Activated naive CD4-positive, alpha-beta T cell treated with anti-CD3 and anti-CD28 coated beads, Interleukin-2, amount 50 U/mL, for 72 hours (primary cell): ENCODE measurements around the gene MTREX. TPM values are rescaled to one million over a fixed set of nuclear protein-coding genes. Genes with fewer than 3 reads are reported as not detected.
A peak's percentile ranks its signal among the peaks of the same experiment; 100 is the strongest.

Experiments
- ATAC-seq, 2 donors: fragments of 150-1000 bp; cut with Tn5 transposase; 2 replicates each; pipeline ENCODE4 v1.10.0; 2021; ENCODE audit warnings: mild to moderate bottlenecking in 2 of 2, moderate library complexity in 2 of 2
- DNase-seq, 2 donors: peaks; one replicate each; pipeline ENCODE4 v3.0.0; 2021 to 2022; ENCODE audit warnings: low spot score in 2 of 2
- H3K27ac Mint-ChIP-seq, 2 donors: one replicate each; pipeline ENCODE4 v1.8.0; 2022; ENCODE audit warnings: mild to moderate bottlenecking in 2 of 2, mixed read lengths in 2 of 2
- H3K36me3 Mint-ChIP-seq, 2 donors: one replicate each; pipeline ENCODE4 v1.8.0; 2022; ENCODE audit warnings: mixed read lengths in 2 of 2
- H3K9me3 Mint-ChIP-seq, 2 donors: one replicate each; pipeline ENCODE4 v1.8.0; 2022; ENCODE audit warnings: mixed read lengths in 2 of 2
- total RNA-seq, 2 donors: library from RNA; stranded (reverse); gene quantifications; one replicate each; pipeline ENCODE4 v1.2.3, GENCODE V29; 2022

Gene MTREX
- total RNA-seq: 10 to 100 TPM; 73.4 to 99.2 TPM

GRCh38 chr5:55307383-55308253 lies at the start of gene MTREX, which contains the start of gene DHX29:
MTREX (plus strand) TSS chr5:55307989; CDS start chr5:55308014, 25 bp downstream.
DHX29 (minus strand) TSS chr5:55307694; CDS start chr5:55307573, 121 bp downstream.
- ATAC-seq (peak; percentile 96 to 97), DNase-seq (peak; percentile 89 to 93)
- H3K27ac Mint-ChIP-seq: no peak within 1 kb of the TSS
- H3K9me3 Mint-ChIP-seq: no peaks in the 10 kb centered on the region
- H3K36me3 Mint-ChIP-seq: peaks cover 0 to 25% of the 10 kb centered on the region in 2 donors

- Mint-ChIP-seq H3K27ac (no peak overlapping the region), H3K36me3 (peaks cover 0 to 2% of the 10 kb centered on the region in 2 donors), H3K9me3 (no peaks in the 10 kb centered on the region)
- DNase-seq: no peak
- ATAC-seq: no peak
These were observed 49.5 kb upstream of the MTREX start for GRCh38 chr5:55258339-55258738.

GRCh38 chr5:55276771-55277170 lies 31.0 kb upstream of the MTREX start:
- H3K27ac Mint-ChIP-seq: no peak overlapping the region
- ATAC-seq (no peak), DNase-seq (no peak)
- no peaks in the 10 kb centered on the region for H3K9me3 Mint-ChIP-seq
- H3K36me3 Mint-ChIP-seq: peaks cover 0 to 11% of the 10 kb centered on the region in 2 donors

- H3K36me3 Mint-ChIP-seq: peaks cover 0 to 11% of the 10 kb centered on the region in 2 donors
- DNase-seq (no peak), ATAC-seq (no peak)
- no peaks in the 10 kb centered on the region for H3K9me3 Mint-ChIP-seq
- no peak overlapping the region for H3K27ac Mint-ChIP-seq
These were observed 29.0 kb upstream of the MTREX start for GRCh38 chr5:55278778-55279177.

GRCh38 chr5:55286411-55286933 lies 21.3 kb upstream of the MTREX start:
- ATAC-seq (no peak), DNase-seq (no peak)
- H3K9me3 Mint-ChIP-seq: no peaks in the 10 kb centered on the region
- peaks cover 0 to 3% of the 10 kb centered on the region in 2 donors for H3K36me3 Mint-ChIP-seq
- no peak overlapping the region for H3K27ac Mint-ChIP-seq

- H3K27ac Mint-ChIP-seq: no peak overlapping the region
- ATAC-seq: no peak
- no peaks in the 10 kb centered on the region for H3K9me3 Mint-ChIP-seq
- H3K36me3 Mint-ChIP-seq: peaks cover 9 to 13% of the 10 kb centered on the region in 2 donors
- no peak for DNase-seq
These were observed 18.0 kb upstream of the MTREX start for GRCh38 chr5:55289808-55290207.

GRCh38 chr5:55290991-55291390 lies 16.8 kb upstream of the MTREX start:
- ATAC-seq (no peak), DNase-seq (no peak)
- Mint-ChIP-seq H3K9me3 (no peaks in the 10 kb centered on the region), H3K27ac (no peak overlapping the region), H3K36me3 (peaks cover 15 to 18% of the 10 kb centered on the region in 2 donors)

- ATAC-seq: no peak
- Mint-ChIP-seq H3K36me3 (peaks cover 15 to 18% of the 10 kb centered on the region in 2 donors), H3K9me3 (no peaks in the 10 kb centered on the region), H3K27ac (no peak overlapping the region)
- DNase-seq: no peak
These were observed 12.9 kb upstream of the MTREX start for GRCh38 chr5:55294935-55295334.

GRCh38 chr5:55300890-55301289 lies 6.9 kb upstream of the MTREX start:
- ATAC-seq (no peak), DNase-seq (no peak)
- H3K27ac Mint-ChIP-seq: no peak overlapping the region
- H3K9me3 Mint-ChIP-seq: no peaks in the 10 kb centered on the region
- peaks cover 0 to 26% of the 10 kb centered on the region in 2 donors for H3K36me3 Mint-ChIP-seq

- no peak for DNase-seq
- Mint-ChIP-seq H3K36me3 (peaks cover 0 to 26% of the 10 kb centered on the region in 2 donors), H3K27ac (no peak overlapping the region), H3K9me3 (no peaks in the 10 kb centered on the region)
- no peak for ATAC-seq
These were observed 4.5 kb upstream of the MTREX start for GRCh38 chr5:55303238-55303690.

GRCh38 chr5:55304584-55304983 lies 3.2 kb upstream of the MTREX start:
- H3K27ac Mint-ChIP-seq: no peak overlapping the region
- H3K9me3 Mint-ChIP-seq: no peaks in the 10 kb centered on the region
- DNase-seq: no peak
- H3K36me3 Mint-ChIP-seq: peaks cover 0 to 26% of the 10 kb centered on the region in 2 donors
- no peak for ATAC-seq

- no peaks in the 10 kb centered on the region for H3K9me3 Mint-ChIP-seq
- H3K36me3 Mint-ChIP-seq: peaks cover 0 to 26% of the 10 kb centered on the region in 2 donors
- ATAC-seq (no peak), DNase-seq (no peak)
- no peak overlapping the region for H3K27ac Mint-ChIP-seq
These were observed 2.4 kb upstream of the MTREX start for GRCh38 chr5:55305345-55305744.

- Mint-ChIP-seq H3K36me3 (peaks cover 0 to 30% of the 10 kb centered on the region in 2 donors), H3K27ac (no peak overlapping the region), H3K9me3 (no peaks in the 10 kb centered on the region)
- DNase-seq (no peak), ATAC-seq (peak in 1 of 2 donors; percentile 19)
These were observed 977 bp upstream of the MTREX start for GRCh38 chr5:55306641-55307382.

- Mint-ChIP-seq H3K9me3 (no peaks in the 10 kb centered on the region), H3K36me3 (peaks cover 0 to 18% of the 10 kb centered on the region in 2 donors), H3K27ac (no peak overlapping the region)
- DNase-seq: peak in 1 of 2 donors; percentile 12
- ATAC-seq: peak in 1 of 2 donors; percentile 13
These were observed 556 bp downstream of the MTREX start for GRCh38 chr5:55308254-55308836.

GRCh38 chr5:55313870-55314617 lies 6.3 kb downstream of the MTREX start:
- Mint-ChIP-seq H3K9me3 (peaks cover 0 to 24% of the 10 kb centered on the region in 2 donors), H3K27ac (peak overlapping the region in 1 of 2 donors; percentile 60), H3K36me3 (peaks cover 9 to 52% of the 10 kb centered on the region in 2 donors)
- DNase-seq (no peak), ATAC-seq (no peak)

GRCh38 chr5:55316289-55316688 lies 8.5 kb downstream of the MTREX start:
- ATAC-seq (no peak), DNase-seq (no peak)
- Mint-ChIP-seq H3K27ac (no peak overlapping the region), H3K9me3 (peaks cover 0 to 24% of the 10 kb centered on the region in 2 donors), H3K36me3 (peaks cover 9 to 49% of the 10 kb centered on the region in 2 donors)
